ENCODE results near the gene MAP7D1.
"Not testable (repeated sequence)": the region's sequence is repeated elsewhere in the genome, so short reads cannot be mapped to it uniquely, and the experiment has no call there.

Gene MAP7D1

GRCh38 chr1:36150296-36151133 lies 5.4 kb upstream of the MAP7D1 start:
- Mint-ChIP-seq H3K4me1 (peaks cover 79% of the 10 kb centered on the region), H3K4me3 (peak overlapping the region; percentile 95), H3K27me3 (no peaks in the 10 kb centered on the region), H3K36me3 (peaks cover 7% of the 10 kb centered on the region), H3K9me3 (no peaks in the 10 kb centered on the region), H3K27ac (peak overlapping the region; percentile 92)
- CTCF ChIA-PET: interaction anchor here (0.6 to 9.5 kb wide), 25 partner anchors 11 to 277 kb away, joined by 3 to 179 read pairs (median 7); partner anchors contain the start of genes EVA1B and SH3D21
- DNase-seq: peak; percentile 85

- CTCF ChIA-PET: interaction anchor here (1.1 to 9.5 kb wide), 6 partner anchors 10 to 261 kb away, joined by 4 to 179 read pairs (median 36); no protein-coding TSS in a partner anchor
- Mint-ChIP-seq H3K27ac (peak overlapping the region; percentile 94), H3K36me3 (peaks cover 7% of the 10 kb centered on the region), H3K4me3 (peak overlapping the region; percentile 60), H3K27me3 (no peaks in the 10 kb centered on the region), H3K9me3 (no peaks in the 10 kb centered on the region), H3K4me1 (peaks cover 80% of the 10 kb centered on the region)
- no peak for DNase-seq
Observed at GRCh38 chr1:36151134-36151844, 4.7 kb upstream of the MAP7D1 start.

GRCh38 chr1:36151845-36152203 lies 4.1 kb upstream of the MAP7D1 start:
- H3K27me3 Mint-ChIP-seq: no peaks in the 10 kb centered on the region
- H3K9me3 Mint-ChIP-seq: no peaks in the 10 kb centered on the region
- peak overlapping the region; percentile 58 for H3K4me3 Mint-ChIP-seq
- DNase-seq: peak; percentile 81
- H3K27ac Mint-ChIP-seq: peak overlapping the region; percentile 94
- H3K4me1 Mint-ChIP-seq: peaks cover 77% of the 10 kb centered on the region
- CTCF ChIA-PET: interaction anchor here (1.1 to 9.5 kb wide), 4 partner anchors 10 to 148 kb away, joined by 4 to 179 read pairs (median 63); no protein-coding TSS in a partner anchor
- peaks cover 5% of the 10 kb centered on the region for H3K36me3 Mint-ChIP-seq

GRCh38 chr1:36153476-36153875 lies 2.5 kb upstream of the MAP7D1 start:
- peaks cover 76% of the 10 kb centered on the region for H3K4me1 Mint-ChIP-seq
- H3K27me3 Mint-ChIP-seq: no peaks in the 10 kb centered on the region
- H3K4me3 Mint-ChIP-seq: peak overlapping the region; percentile 22
- H3K36me3 Mint-ChIP-seq: peaks cover 16% of the 10 kb centered on the region
- H3K27ac Mint-ChIP-seq: peak overlapping the region; percentile 94
- CTCF ChIA-PET: interaction anchor here (1.2 to 9.5 kb wide), 3 partner anchors 8 to 153 kb away, joined by 3 to 179 read pairs (median 72); partner anchors contain the start of gene SH3D21
- DNase-seq: no peak
- H3K9me3 Mint-ChIP-seq: no peaks in the 10 kb centered on the region

- peak overlapping the region; percentile 92 for H3K27ac Mint-ChIP-seq
- H3K4me1 Mint-ChIP-seq: peaks cover 77% of the 10 kb centered on the region
Observed at GRCh38 chr1:36154335-36154734, 1.6 kb upstream of the MAP7D1 start.

GRCh38 chr1:36154765-36155407 lies 1.1 kb upstream of the MAP7D1 start:
- H3K27me3 Mint-ChIP-seq: no peaks in the 10 kb centered on the region
- CTCF ChIA-PET: interaction anchor here (9.5 kb wide), 1 partner anchor 32 kb away, joined by 179 read pairs; no protein-coding TSS in a partner anchor
- peak overlapping the region; percentile 87 for H3K4me3 Mint-ChIP-seq
- peaks cover 24% of the 10 kb centered on the region for H3K36me3 Mint-ChIP-seq
- H3K4me1 Mint-ChIP-seq: peaks cover 77% of the 10 kb centered on the region
- DNase-seq: no peak
- H3K9me3 Mint-ChIP-seq: no peaks in the 10 kb centered on the region
- peak overlapping the region; percentile 92 for H3K27ac Mint-ChIP-seq

More at GRCh38 chr1:36154335-36154734, 1.6 kb upstream of the MAP7D1 start:
- Mint-ChIP-seq H3K27me3 (no peaks in the 10 kb centered on the region), H3K9me3 (no peaks in the 10 kb centered on the region), H3K36me3 (peaks cover 19% of the 10 kb centered on the region), H3K4me3 (peak overlapping the region; percentile 87)
- no peak for DNase-seq
- CTCF ChIA-PET: interaction anchor here (1.2 to 9.5 kb wide), 2 partner anchors 32 to 152 kb away, joined by 3 to 179 read pairs; partner anchors contain the start of gene SH3D21

GRCh38 chr1:36156329-36157114 lies 562 bp downstream of the MAP7D1 start:
- Mint-ChIP-seq H3K4me3 (peak overlapping the region; percentile 94), H3K36me3 (peaks cover 36% of the 10 kb centered on the region)
- peak; percentile 84 for DNase-seq

GRCh38 chr1:36157115-36157903 lies 1.3 kb downstream of the MAP7D1 start:
- DNase-seq: peak; percentile 35
- Mint-ChIP-seq H3K4me3 (peak overlapping the region; percentile 94), H3K27me3 (no peaks in the 10 kb centered on the region), H3K9me3 (no peaks in the 10 kb centered on the region), H3K36me3 (peaks cover 41% of the 10 kb centered on the region), H3K27ac (peak overlapping the region; percentile 87), H3K4me1 (peaks cover 78% of the 10 kb centered on the region)
- CTCF ChIA-PET: interaction anchor here (9.5 kb wide), 1 partner anchor 29 kb away, joined by 179 read pairs; no protein-coding TSS in a partner anchor

More at GRCh38 chr1:36156329-36157114, 562 bp downstream of the MAP7D1 start:
- H3K4me1 Mint-ChIP-seq: peaks cover 78% of the 10 kb centered on the region
- H3K27me3 Mint-ChIP-seq: no peaks in the 10 kb centered on the region
- CTCF ChIA-PET: interaction anchor here (9.5 kb wide), 1 partner anchor 30 kb away, joined by 179 read pairs; no protein-coding TSS in a partner anchor
- H3K9me3 Mint-ChIP-seq: no peaks in the 10 kb centered on the region
- H3K27ac Mint-ChIP-seq: peak overlapping the region; percentile 87

- Mint-ChIP-seq H3K4me1 (peaks cover 79% of the 10 kb centered on the region), H3K4me3 (peak overlapping the region; percentile 94), H3K27me3 (no peaks in the 10 kb centered on the region), H3K27ac (peak overlapping the region; percentile 87), H3K9me3 (no peaks in the 10 kb centered on the region), H3K36me3 (peaks cover 47% of the 10 kb centered on the region)
- CTCF ChIA-PET: interaction anchor here (9.5 kb wide), 1 partner anchor 28 kb away, joined by 179 read pairs; no protein-coding TSS in a partner anchor
- no peak for DNase-seq
Observed at GRCh38 chr1:36157973-36158826, 2.2 kb downstream of the MAP7D1 start.

- peak overlapping the region; percentile 91 for H3K27ac Mint-ChIP-seq
- H3K27me3 Mint-ChIP-seq, DNase-seq, H3K9me3 Mint-ChIP-seq: not testable (repeated sequence)
- CTCF ChIA-PET: interaction anchor here (0.6 to 8.2 kb wide), 3 partner anchors 8 to 127 kb away, joined by 3 to 72 read pairs (median 70); partner anchors contain the start of gene TRAPPC3
- peak overlapping the region; percentile 94 for H3K4me3 Mint-ChIP-seq
- H3K4me1 Mint-ChIP-seq: peaks cover 75% of the 10 kb centered on the region
- H3K36me3 Mint-ChIP-seq: peaks cover 47% of the 10 kb centered on the region
Observed at GRCh38 chr1:36158827-36159252, 2.9 kb downstream of the MAP7D1 start.

- no peaks in the 10 kb centered on the region for H3K9me3 Mint-ChIP-seq
- H3K4me3 Mint-ChIP-seq: peak overlapping the region; percentile 71
- peaks cover 74% of the 10 kb centered on the region for H3K4me1 Mint-ChIP-seq
- peak overlapping the region; percentile 91 for H3K27ac Mint-ChIP-seq
- H3K36me3 Mint-ChIP-seq: peaks cover 55% of the 10 kb centered on the region
- CTCF ChIA-PET: interaction anchor here (0.6 to 8.2 kb wide), 6 partner anchors 9 to 126 kb away, joined by 3 to 72 read pairs (median 6); partner anchors contain the start of gene TRAPPC3
- H3K27me3 Mint-ChIP-seq: no peaks in the 10 kb centered on the region
- no peak for DNase-seq
Observed at GRCh38 chr1:36159614-36160387, 3.8 kb downstream of the MAP7D1 start.

Data from activated naive CD4-positive, alpha-beta T cell treated with anti-CD3 and anti-CD28 coated beads, Interleukin-2, amount 10 ng/mL, durations not matched to agents 7 days and 5 days (primary cell).